Measurements from ENCODE around the gene TMEM156.

DNA sequence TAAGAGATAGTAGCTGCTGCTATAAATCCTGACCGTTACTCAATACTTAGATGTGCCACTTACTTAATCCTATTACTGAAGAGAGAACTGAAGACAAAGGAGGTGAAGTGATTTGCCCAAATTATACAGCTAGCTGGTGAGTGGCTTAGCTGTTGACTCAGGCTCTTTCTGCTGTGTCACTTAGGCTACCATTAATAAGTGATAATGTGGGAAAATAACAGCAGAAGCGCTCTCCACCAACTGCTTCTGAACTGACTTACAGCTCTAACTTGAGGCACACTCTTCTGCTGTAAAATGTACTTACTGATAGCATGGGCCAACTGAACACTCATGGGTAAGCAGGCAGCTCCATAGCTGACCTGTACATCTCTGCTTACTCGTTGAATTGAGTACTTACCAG, 22.3 kb upstream of the TMEM156 start:
- no peak for TF ChIP-seq YY1 (IDR thresholded peaks at IDR 0.05; ENCODE audit: low read depth, low read length)
- no peak for TF ChIP-seq POLR2A (IDR thresholded peaks at IDR 0.05; ENCODE audit: low read depth, low read length)
- TF ChIP-seq KAT2A (conservative IDR thresholded peaks at IDR 0.05; ENCODE audit: control insufficient read depth, low read depth, low read length): no peak
- TF ChIP-seq TCF7 (IDR thresholded peaks at IDR 0.05; ENCODE audit: borderline replicate concordance): no peak
- no peak for TF ChIP-seq POLR2AphosphoS5 (IDR thresholded peaks at IDR 0.05; ENCODE audit: low read length)
- TF ChIP-seq SIX5 (IDR thresholded peaks at IDR 0.05; ENCODE audit: low read depth, low read length, severe bottlenecking): no peak
- TF ChIP-seq CREB1 (IDR thresholded peaks at IDR 0.05; ENCODE audit: low read depth): no peak
- no peak for TF ChIP-seq EZH2 (IDR thresholded peaks at IDR 0.05; ENCODE audit: borderline replicate concordance, control insufficient read depth, low read depth, low read length)
- TF ChIP-seq, protein P1, sequence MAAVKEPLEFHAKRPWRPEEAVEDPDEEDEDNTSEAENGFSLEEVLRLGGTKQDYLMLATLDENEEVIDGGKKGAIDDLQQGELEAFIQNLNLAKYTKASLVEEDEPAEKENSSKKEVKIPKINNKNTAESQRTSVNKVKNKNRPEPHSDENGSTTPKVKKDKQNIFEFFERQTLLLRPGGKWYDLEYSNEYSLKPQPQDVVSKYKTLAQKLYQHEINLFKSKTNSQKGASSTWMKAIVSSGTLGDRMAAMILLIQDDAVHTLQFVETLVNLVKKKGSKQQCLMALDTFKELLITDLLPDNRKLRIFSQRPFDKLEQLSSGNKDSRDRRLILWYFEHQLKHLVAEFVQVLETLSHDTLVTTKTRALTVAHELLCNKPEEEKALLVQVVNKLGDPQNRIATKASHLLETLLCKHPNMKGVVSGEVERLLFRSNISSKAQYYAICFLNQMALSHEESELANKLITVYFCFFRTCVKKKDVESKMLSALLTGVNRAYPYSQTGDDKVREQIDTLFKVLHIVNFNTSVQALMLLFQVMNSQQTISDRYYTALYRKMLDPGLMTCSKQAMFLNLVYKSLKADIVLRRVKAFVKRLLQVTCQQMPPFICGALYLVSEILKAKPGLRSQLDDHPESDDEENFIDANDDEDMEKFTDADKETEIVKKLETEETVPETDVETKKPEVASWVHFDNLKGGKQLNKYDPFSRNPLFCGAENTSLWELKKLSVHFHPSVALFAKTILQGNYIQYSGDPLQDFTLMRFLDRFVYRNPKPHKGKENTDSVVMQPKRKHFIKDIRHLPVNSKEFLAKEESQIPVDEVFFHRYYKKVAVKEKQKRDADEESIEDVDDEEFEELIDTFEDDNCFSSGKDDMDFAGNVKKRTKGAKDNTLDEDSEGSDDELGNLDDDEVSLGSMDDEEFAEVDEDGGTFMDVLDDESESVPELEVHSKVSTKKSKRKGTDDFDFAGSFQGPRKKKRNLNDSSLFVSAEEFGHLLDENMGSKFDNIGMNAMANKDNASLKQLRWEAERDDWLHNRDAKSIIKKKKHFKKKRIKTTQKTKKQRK (IDR thresholded peaks at IDR 0.05; ENCODE audit: low read depth, low read length): no peak
- TF ChIP-seq RFX5 (IDR thresholded peaks at IDR 0.05; ENCODE audit: low read depth, low read length): no peak
- no peak for TF ChIP-seq SMARCA5 (IDR thresholded peaks at IDR 0.05)

Data from GM12878 (cell line).